ENCODE results near the gene ABTB2.

GRCh38 chr11:34366522-34366921, 8.7 kb upstream of the ABTB2 start:
- TF ChIP-seq RCOR1 (IDR thresholded peaks at IDR 0.05; ENCODE audit: low read length) = no peak
- no peak for TF ChIP-seq ZBTB33 (IDR thresholded peaks at IDR 0.05; ENCODE audit: borderline replicate concordance, low read depth)
- TF ChIP-seq CHD2 (IDR thresholded peaks at IDR 0.05; ENCODE audit: low read length, partially characterized antibody) = no peak

All from SK-N-SH (cell line).